Measurements from ENCODE around the gene ZBTB38. TPM values are rescaled to one million over a fixed set of nuclear protein-coding genes. Genes with fewer than 3 reads are reported as not detected.

The ZBTB38 gene
- total RNA-seq, 1 donor from 2014 or later: 101 TPM

DNA sequence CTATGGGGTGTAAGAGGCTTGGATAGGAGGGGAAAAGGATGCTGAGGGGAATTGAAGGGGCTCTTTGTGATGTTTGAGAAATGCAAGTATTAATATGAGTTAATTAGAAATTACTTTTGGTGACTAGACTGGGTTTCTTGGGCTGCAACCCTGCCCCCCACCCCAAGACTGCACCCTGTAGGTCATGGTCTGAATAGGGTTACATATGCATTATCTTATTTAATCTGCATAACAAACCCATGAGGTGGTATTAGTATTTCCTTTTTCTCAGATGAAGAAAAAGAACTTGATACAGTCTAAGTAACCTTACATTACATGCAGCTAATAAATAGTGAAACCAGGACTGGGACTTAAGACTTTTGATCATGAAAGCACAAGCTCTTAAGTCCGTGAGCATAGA, 5.6 kb upstream of the ZBTB38 start:
- TF ChIP-seq, protein P1, sequence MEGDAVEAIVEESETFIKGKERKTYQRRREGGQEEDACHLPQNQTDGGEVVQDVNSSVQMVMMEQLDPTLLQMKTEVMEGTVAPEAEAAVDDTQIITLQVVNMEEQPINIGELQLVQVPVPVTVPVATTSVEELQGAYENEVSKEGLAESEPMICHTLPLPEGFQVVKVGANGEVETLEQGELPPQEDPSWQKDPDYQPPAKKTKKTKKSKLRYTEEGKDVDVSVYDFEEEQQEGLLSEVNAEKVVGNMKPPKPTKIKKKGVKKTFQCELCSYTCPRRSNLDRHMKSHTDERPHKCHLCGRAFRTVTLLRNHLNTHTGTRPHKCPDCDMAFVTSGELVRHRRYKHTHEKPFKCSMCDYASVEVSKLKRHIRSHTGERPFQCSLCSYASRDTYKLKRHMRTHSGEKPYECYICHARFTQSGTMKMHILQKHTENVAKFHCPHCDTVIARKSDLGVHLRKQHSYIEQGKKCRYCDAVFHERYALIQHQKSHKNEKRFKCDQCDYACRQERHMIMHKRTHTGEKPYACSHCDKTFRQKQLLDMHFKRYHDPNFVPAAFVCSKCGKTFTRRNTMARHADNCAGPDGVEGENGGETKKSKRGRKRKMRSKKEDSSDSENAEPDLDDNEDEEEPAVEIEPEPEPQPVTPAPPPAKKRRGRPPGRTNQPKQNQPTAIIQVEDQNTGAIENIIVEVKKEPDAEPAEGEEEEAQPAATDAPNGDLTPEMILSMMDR (IDR thresholded peaks at IDR 0.05): no peak
- H3K9me3 ChIP-seq: no peaks in the 10 kb centered on the region
- peak overlapping the region; percentile 67 to 77 for H3K27ac ChIP-seq
- H3K36me3 ChIP-seq: no peaks in the 10 kb centered on the region
- no peak overlapping the region for H3K4me3 ChIP-seq
- peaks cover under 1 to 28% of the 10 kb centered on the region in 2 donors for H3K4me1 ChIP-seq
- intact Hi-C loops (cut with DNase I): loop anchor here (5.0 kb wide), 1 partner anchor 200 kb away; no protein-coding TSS in a partner anchor
- no peaks in the 10 kb centered on the region for H3K27me3 ChIP-seq
- DNase-seq (ENCODE audit: low spot score in 2 of 2): no peak

- no peak for DNase-seq (ENCODE audit: low spot score in 2 of 2)
- intact Hi-C loops (cut with DNase I): loop anchor here (5.0 kb wide), 1 partner anchor 912 kb away; no protein-coding TSS in a partner anchor
- peaks cover 3 to 31% of the 10 kb centered on the region in 2 donors for H3K4me1 ChIP-seq
- no peak overlapping the region for H3K4me3 ChIP-seq
- no peaks in the 10 kb centered on the region for H3K27me3 ChIP-seq
- no peaks in the 10 kb centered on the region for H3K36me3 ChIP-seq
- peak overlapping the region; percentile 98 to 99 for H3K27ac ChIP-seq
- TF ChIP-seq, protein P1 (IDR thresholded peaks at IDR 0.05): no peak
- H3K9me3 ChIP-seq: no peaks in the 10 kb centered on the region
Measured at GRCh38 chr3:141365201-141365600, 3.1 kb upstream of the ZBTB38 start.

GRCh38 chr3:141366285-141367037, 1.8 kb upstream of the ZBTB38 start:
- H3K4me1 ChIP-seq: peaks cover 6 to 37% of the 10 kb centered on the region in 2 donors
- no peaks in the 10 kb centered on the region for H3K27me3 ChIP-seq
- peaks cover 0 to 3% of the 10 kb centered on the region in 2 donors for H3K36me3 ChIP-seq
- no peaks in the 10 kb centered on the region for H3K9me3 ChIP-seq
- peak overlapping the region; percentile 98 to 99 for H3K27ac ChIP-seq
- TF ChIP-seq, protein P1 (IDR thresholded peaks at IDR 0.05): no peak
- intact Hi-C loops (cut with DNase I): loop anchor here (2.0 to 5.0 kb wide), 2 partner anchors 134 to 911 kb away; no protein-coding TSS in a partner anchor
- no peak overlapping the region for H3K4me3 ChIP-seq
- DNase-seq (ENCODE audit: low spot score in 2 of 2): peak in 1 of 2 donors; percentile 70

DNA sequence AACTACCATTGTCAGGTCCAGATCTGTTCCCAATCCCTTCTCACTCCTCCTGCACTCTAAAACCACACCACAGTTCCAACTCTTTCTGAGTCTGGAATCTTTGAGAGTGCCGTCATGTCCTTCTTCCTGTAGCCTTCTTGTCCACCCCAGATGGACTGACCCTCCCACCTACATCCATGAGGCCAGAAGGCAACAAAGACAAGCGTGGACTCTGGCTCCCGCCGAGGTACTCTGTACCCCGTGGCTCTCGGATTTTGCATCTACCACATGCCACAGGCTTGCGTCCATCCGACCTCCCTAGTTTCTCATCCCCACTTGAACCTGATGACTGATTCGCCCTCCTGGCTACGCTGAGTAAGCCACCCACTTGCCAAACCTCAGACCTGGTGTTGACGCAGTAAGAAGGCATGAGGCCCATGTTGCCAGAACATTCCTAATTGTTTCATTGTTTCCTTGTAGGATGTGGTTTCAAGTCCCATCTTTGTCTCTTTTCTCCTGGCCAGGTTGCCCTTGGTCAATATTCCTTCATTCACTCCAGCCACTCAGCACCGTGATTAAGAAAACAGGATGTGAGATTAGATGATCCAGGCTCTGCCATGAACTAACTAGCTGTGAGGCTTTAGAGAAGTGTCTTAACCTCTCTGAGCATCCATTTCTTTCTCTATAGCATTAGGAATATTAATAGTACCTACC, 1.1 kb upstream of the ZBTB38 start:
- Histone ChIP-seq H3K36me3 (peaks cover 0 to 3% of the 10 kb centered on the region in 2 donors), H3K4me1 (peaks cover 6 to 37% of the 10 kb centered on the region in 2 donors), H3K4me3 (no peak overlapping the region), H3K9me3 (no peaks in the 10 kb centered on the region), H3K27ac (peak overlapping the region; percentile 98 to 99), H3K27me3 (no peaks in the 10 kb centered on the region)
- DNase-seq (ENCODE audit: low spot score in 2 of 2): peak; percentile 10 to 80
- TF ChIP-seq, protein P1 (IDR thresholded peaks at IDR 0.05): no peak
- intact Hi-C loops (cut with DNase I): loop anchor here (2.0 to 5.0 kb wide), 2 partner anchors 134 to 910 kb away; no protein-coding TSS in a partner anchor

DNA sequence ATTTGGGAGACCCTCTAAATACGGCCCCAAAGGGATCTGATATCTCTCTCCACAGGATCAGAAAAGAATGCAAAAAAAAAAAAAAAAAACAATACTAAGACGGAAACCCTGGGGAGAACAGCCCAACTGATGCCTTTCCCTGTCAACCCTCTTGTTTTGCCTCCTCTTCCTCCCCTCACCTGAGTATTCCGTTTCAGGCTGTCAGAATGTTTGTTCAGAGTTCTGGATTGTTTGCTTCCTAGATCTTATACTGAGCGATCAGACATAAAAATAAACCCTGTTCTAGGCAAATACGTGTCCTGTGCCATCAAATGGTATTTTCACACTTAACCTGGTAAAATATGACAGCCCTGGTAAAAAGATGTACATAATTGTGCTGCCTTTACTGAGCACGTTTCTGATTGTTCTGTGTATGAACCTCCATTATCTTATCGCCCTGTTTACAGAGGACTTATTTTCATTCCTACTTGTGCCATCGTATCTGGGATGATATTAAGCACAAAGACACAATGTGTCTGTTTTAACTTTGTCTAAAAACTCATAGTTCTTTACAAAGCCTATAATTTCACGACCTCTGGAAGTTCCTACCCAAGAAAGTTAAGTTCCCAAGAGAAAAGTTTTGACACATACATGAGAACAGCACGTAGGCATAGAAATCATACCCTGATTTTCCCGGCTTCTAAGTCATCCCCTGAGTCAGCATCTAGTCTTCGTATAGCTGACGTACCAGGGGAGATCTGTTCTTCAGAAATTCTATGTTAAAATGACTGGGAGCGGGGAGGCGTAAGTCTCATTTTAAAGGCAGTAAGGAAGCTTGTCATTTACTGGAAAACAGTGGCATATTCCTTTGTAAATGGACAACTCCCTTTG, 856 bp downstream of the ZBTB38 start:
- H3K9me3 ChIP-seq: no peaks in the 10 kb centered on the region
- H3K27me3 ChIP-seq: no peaks in the 10 kb centered on the region
- H3K36me3 ChIP-seq: peaks cover 0 to 9% of the 10 kb centered on the region in 2 donors
- H3K27ac ChIP-seq: peak overlapping the region; percentile 98 to 99
- H3K4me3 ChIP-seq: peak overlapping the region; percentile 52 to 61
- intact Hi-C loops (cut with DNase I): loop anchor here (1.0 to 5.0 kb wide), 5 partner anchors 34 to 908 kb away; no protein-coding TSS in a partner anchor
- H3K4me1 ChIP-seq: peaks cover 6 to 37% of the 10 kb centered on the region in 2 donors
- DNase-seq (ENCODE audit: low spot score in 2 of 2): no peak
- TF ChIP-seq, protein P1 (IDR thresholded peaks at IDR 0.05): no peak

All from ascending aorta (tissue), 2 donors.